ENCODE measurements around the gene ZNF423. TPM values are rescaled to one million over a fixed set of nuclear protein-coding genes. Genes with fewer than 3 reads are reported as not detected.

Gene ZNF423
- total RNA-seq, 1 donor, result 0.81 TPM

DNA sequence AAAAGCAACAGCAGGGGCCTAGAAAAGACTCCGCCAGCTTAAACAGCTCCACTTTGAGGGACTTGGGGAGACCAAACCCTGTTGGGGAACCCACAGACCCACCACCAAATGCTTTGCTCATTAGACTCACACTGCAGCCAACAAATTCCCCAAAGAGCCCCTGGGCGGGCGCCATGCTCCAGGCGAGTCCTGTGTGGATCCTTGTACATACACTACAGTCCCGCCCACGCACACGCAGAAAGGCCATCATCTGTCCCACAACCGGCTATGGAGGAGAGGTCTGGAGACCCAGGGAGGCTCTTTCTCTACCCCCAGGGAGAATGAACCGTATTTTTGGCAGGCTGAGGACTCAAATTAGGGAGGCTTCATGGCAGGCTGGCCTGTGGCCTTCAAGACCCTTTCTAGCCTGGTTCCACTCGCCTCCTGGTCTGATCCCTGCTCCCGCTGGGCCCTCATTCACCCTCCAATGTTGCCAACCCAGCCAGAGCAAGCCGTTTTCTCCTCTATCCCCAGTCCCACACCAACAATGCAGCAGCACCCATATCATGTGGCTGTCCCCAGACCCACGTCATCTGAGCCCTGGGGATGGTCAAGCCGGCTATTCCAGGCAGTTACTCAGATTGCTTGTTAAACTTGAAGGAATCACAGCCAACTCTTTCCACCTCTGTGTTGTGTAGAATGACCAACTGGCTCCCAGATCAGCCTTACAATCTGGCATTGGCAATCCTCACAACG, 27.2 kb downstream of the ZNF423 start:
- DNase-seq (ENCODE audit: low read depth in 2 of 3, low spot score in 2 of 3), result no peak

DNA sequence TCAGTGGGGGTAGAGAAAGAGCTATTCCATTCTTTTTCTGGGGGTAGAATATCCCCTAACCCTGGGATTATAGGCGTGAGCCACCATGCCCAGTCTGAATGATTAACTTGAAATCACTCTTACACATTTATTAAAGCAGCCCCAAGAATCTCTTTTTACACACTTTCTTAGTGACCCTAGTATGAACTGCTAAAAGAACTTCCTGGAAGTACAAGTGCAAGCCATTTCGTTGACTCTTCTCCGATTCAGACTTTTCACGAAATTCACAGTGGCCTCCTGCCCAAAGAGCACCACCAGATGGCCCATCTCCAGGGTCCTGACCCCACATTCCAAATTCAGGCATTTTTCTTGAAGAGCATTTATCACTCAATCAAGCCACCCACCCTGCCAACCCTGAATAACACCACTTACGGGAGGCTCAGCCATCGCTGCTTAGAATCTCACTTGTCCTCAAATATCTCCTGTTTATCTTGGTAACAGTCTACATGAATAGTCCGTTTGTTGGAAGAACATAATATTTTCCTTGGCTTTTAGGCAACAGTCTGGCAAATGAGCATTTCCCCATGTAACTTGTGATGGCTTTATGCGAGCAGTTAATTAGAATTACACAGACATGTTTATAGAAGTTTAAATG, 28.0 kb downstream of the ZNF423 start:
- no peak for DNase-seq (ENCODE audit: low read depth in 2 of 3, low spot score in 2 of 3)

DNA sequence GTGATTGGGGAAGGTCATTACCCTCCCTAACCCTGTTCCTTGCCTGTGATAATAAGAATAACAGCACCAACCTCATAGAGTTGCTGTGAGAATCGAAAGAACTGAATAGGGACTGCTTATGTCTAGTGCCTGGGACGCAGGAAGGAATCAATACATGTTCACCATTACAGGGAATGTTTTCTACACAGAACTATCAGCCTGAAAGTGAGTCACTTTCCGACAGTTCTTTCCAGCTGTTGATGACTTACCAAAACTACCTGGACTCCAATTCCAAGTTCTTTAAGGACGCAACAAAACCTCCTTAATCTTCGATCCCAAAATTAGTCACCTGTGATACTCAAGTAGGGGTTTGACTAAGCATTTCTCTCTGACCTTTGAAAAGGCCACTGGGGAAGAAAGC, 29.4 kb downstream of the ZNF423 start:
- DNase-seq (ENCODE audit: low read depth in 2 of 3, low spot score in 2 of 3), result no peak

DNA sequence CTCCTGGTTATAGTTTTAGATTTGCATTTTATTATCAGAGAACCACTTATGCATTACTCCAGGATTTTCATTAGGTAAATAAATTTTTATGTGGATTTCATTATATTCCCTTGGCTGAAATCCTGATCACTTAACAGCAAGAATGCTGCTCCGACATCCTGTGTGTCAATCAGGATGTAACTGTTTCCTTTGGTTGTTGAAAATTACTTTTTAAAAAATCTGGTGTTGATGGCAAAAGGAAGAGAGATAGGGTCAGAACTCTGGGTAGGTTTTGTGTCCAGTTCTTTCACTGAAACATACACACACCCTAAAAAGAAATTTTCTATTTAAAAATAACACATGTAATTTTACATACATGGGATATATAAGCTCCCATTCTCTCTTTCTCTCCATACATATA, 30.9 kb downstream of the ZNF423 start:
- no peak for DNase-seq (ENCODE audit: low read depth in 2 of 3, low spot score in 2 of 3)

DNA sequence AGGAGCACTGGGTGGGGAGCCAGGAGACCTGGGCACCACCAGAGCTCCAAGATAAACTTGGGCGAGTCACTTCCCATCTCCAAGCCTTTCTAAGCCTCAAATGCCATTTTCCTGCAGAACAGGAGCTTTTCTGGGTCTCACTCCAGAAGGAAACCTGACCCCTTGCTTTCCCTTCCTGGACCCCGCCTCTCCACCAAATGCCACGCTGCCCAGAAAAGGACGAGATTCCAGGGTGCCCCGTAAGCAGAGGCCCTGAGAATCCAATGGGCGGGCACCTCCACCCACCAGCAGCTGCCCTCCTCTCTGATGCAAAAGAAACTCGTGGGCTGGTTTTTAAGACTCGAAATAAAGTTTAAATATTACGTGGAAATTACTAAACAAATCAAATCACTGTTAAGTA, 31.3 kb downstream of the ZNF423 start:
- DNase-seq (ENCODE audit: low read depth in 2 of 3, low spot score in 2 of 3), result no peak

DNA sequence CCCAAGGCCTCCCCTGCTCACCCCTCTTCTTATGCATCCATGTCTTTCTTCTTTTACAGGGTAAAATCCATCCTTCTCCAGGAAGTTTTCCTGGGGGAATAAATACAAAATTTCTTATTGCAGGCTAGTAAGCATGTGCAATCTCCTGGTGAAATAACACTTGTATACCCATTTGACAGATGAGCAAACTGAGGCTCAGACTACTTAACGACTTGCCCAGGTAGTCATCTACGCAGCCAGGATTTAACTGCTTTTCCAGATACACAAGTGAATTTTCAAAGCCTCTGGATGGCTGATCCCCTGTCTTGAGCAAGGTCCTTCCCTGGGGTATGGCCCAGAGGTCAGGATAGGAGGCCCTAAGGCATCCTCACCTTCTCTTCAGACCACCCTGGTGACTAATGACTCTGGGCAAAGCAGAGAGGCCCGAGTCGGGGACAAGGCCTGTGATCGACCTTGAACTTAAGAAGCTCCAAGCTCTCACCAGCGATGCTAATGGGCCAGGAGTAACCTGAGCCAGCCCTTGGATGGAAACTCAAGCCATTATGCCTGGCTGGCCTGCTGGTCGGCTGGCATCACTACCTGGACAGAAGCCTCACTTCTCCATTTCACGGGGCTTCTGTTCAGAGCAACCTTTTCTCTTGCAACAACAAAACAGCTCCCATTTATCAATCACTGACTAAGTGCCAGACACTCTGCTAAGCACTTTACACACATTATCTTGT, 33.1 kb downstream of the ZNF423 start:
- DNase-seq (ENCODE audit: low read depth in 2 of 3, low spot score in 2 of 3), result no peak

DNA sequence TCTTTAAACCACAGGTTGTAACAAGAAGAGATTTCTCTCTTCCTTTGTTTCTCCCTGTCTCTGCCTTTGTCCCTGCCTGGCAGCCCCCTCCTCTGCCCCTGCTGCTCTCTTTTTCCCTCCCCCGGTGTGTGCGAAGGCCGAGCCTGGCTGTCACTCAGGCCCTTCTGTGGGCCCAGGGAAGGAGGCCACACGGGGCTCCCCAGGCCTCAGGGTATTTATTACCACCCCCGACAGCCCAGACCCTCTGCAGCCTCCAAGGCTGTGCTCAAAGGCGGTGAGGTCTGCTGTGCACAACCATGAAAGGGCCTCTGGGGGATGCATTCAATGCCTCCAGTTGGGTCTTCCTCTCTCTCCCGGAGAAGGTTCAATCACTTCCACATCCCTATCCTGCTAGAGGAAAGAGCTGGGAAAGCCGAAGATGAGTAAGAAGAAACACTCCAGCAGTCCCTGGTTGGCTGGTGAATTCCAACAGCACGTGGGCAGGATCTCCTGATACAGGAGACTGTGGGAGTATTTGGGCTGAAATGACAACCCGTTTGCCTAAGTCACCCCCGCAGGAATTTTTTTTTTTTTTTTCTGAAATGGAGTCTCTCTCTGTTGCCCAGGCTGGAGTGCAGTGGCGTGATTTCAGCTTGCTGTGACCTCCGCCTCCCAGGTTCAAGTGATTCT, 34.2 kb downstream of the ZNF423 start:
- no peak for DNase-seq (ENCODE audit: low read depth in 2 of 3, low spot score in 2 of 3)

DNA sequence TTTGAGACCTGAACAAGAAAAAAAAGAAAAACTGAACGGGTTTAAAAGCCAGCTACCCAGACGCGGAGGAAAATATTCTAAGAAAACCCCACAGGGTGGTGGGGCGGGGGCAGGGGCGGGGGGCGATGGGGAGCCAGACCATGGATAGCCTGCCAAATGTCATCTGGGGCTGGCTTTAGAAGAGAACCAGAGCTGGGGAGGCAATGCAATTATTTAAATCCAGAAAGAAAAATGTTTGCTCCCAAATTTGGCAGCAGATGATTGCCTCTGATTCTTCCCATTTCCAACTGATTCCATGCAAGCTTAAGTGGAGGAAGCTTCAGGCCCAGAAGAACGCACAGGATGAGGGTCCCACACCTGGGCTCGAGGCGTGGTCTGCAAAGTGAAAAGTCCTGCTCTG, 34.8 kb downstream of the ZNF423 start:
- DNase-seq (ENCODE audit: low read depth in 2 of 3, low spot score in 2 of 3), result no peak

DNA sequence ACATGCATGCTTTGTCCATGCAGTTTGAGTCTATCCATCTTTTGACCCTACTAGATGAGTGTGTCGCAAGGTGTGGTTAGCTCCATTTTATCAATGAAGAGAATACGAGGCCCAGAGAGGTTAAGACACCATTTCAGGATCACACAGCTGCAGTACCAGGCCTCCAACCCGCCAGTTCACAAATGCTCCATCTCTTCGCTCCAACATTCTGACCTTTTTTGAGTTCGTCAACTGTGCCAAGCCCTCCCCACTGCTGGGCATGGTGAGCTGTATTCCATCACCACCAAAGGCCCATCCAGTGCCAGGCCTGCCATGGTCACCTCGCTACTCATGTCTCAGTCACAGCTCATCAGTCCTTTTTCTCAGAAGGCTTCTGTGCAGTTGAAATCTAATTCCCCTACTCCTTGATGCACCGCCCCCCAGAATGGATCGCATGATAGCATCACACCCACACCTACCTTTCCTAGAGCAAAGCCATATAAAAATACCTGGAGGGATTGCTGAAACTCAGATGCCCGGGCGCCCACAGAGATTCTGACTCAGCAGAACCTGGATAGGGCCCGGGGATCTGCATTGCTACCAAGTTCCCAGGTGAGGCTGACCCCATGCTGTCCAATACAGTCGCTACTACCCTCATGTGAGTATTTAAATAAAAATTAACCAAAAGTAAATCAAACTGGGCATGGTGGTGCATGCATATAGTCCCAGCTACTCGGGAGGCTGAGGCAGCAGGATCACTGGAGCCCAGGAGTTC, 38.0 kb downstream of the ZNF423 start:
- no peak for DNase-seq (ENCODE audit: low read depth in 2 of 3, low spot score in 2 of 3)

DNA sequence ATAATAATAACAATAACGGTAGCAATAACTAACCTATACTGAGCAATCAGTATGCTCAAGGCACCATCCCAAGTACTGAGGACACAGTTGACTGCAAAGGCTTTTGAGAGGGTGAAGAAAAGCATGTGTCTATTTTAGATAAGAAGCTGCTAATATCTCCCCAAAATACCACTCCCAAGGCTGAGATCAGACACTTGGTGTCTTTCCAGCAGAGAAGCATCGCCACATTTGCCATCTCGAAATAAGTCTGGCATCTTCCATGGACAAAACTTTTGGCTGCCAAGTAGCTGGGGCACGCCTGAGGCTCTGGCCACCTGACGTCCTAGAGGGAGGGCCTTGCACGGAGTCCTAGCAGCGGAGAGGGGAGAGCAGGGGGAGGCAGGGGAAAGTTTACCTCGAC, 39.0 kb downstream of the ZNF423 start:
- DNase-seq (ENCODE audit: low read depth in 2 of 3, low spot score in 2 of 3), result no peak

DNA sequence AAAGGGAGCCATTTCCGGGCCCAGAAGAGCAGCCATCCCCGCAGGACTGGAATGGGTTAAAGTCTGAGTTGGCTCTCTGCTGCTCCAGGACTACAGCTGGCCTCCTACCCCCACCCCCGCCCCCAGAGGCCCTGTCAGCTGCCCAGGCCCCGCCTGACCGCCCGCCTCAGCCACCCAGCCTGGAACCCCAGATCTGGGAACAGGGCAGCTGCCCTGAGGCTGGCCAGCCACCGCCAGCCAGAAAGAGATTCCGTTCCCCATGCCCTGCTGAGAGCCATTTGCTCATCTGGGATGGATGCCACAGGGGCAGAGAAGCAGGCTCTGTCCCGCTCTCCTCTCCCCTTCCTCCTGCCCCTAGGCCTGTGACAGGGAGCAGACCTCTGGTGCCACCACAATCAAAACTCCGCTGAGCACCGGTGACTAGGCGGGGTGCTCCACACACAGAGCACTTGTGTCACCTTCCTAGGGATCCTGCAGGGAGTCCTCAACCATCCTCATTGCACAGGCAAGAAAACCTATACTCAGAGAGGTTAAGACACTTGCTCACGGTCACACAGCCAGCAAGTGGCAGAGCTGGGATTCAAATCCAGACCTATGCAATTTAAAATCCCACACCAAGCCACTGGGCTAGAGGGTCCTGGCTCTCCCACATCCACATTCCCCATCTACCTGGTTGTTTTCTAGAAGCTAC, 44.1 kb downstream of the ZNF423 start:
- no peak for DNase-seq (ENCODE audit: low read depth in 2 of 3, low spot score in 2 of 3)

DNA sequence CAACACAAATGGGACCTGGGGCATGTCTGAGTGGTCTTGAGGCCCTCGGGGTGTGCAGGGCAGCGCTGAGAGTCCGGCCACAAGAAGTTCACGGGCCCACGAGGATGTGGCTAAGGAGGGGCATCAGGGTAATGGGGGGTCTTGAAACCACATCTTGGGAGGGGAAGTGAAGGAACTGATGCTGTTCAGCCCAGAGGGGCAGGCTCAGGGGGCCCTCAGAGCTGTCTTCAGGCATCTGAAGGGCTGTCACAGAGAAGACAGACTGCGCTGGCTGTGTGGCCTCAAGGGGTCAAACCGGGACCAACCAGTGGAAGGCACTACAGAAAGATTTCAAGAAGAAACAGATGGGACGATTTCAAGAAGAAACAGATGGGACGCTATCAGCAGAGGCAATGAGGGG, 45.1 kb downstream of the ZNF423 start:
- no peak for DNase-seq (ENCODE audit: low read depth in 2 of 3, low spot score in 2 of 3)

DNA sequence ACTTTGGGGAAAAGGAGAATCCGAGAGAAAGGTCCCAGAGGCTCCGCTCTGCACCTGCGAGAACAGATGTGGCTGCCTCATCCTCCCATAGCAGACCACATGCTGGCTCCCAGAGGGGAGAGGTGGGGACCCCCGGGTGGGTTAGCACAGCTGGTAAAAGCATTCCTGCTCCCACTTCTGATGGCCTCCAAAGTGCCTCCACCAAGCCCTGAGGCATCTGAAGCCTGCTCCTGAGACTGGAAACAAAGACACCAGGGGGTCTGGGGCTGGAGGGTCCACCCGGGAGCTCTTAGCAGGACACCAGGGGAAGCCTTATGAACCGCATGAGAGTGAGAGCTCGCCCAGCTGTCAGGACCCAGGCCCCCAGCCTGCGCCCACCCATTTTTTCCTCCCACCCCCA, 46.4 kb downstream of the ZNF423 start:
- no peak for DNase-seq (ENCODE audit: low read depth in 2 of 3, low spot score in 2 of 3)

DNA sequence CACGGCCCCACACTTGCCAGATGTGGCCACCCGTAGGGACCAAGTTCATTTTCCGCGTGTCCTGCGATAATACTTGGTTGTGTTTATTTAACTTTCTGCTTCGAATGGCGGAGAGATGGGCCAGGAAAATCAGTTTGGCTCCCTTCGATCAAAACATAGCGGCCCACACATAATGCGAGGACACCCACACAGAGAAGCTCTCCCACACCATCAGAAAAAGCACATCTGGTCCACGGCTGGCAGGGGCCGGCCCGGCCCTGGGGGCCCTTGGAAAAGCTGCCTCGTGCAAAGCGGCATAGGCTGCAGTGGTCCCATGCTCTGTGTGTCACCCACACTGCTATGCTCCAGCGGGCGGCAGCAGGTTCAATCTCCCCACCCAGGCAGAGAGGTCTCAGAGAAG, 46.9 kb downstream of the ZNF423 start:
- DNase-seq (ENCODE audit: low read depth in 2 of 3, low spot score in 2 of 3), result no peak

DNA sequence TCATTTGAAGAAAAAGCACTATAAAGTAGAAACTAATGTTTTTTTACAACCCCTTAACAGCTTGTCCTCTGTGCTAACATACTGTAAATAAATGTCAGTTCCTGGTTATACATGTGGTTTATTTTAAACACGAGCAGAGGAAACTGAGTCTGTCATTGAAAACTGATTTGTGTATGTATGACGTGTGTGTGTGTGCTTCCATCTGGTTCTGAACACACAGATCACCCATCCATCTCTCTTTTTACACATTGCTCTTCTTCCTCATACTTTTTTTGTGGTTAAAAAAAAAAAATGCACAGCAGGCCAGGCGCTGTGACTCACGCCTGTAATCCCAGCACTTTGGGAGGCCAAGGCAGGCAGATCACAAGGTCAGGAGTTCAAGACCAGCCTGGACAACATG, 49.5 kb downstream of the ZNF423 start:
- peak in 2 of 3 donors; percentile 18 to 43 for DNase-seq (ENCODE audit: low read depth in 2 of 3, low spot score in 2 of 3)

DNA sequence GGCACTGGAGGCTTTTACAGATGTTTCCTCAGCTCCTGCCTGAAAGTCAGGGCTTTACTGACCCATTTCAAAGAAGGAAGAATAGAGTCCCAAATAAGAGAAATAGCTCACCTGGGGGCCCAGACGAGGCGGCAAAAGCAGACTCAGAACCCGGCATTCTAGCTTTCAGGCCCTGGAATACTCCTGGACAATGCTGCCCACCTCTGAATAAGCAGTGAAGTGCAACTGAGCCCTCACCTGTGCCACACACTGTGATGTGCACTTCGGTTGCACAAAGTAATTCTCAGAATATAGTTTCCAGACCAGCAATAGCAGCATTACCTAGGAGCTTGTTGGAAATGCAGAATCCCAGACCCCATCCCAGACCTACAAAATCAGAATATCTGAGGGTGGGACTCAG, 54.6 kb downstream of the ZNF423 start:
- no peak for DNase-seq (ENCODE audit: low read depth in 2 of 3, low spot score in 2 of 3)

DNA sequence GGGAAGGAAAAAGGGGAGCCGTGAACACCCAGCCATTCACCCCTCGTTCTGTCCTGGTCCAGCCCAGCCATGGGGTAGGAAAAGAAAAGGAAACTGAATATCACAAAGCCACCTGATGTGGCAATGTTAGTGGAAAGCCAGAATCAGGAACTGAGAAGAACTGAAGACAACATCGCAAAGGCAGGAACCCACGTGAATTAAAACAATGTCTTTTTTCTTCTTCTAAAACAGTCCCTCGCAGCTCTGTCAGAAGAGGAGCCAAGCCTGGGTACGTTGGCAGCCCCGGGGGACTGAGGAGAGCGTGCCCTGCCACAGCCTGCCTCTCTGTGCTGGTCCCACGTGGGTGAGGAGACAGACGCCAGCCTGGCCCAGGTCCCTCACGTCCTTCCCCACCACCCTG, 55.0 kb downstream of the ZNF423 start:
- no peak for DNase-seq (ENCODE audit: low read depth in 2 of 3, low spot score in 2 of 3)

DNA sequence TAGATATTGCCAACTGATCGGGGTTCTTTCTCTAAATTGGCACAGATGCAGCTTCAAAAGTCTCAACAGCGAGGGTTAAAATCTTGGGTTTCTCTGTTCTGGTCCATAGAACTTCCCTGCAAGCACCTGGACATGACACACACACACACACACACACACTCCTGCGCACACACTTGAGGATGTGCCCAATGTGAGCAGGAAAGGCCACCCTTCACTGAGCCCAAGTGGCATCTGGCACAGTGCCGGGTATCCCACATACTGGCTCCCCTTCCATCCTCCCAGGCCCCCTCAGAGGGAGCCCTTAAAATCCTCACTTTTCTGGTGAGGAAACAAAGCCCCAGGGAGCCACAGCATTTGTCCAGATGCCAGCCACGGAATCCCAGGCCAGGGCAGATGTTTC, 55.5 kb downstream of the ZNF423 start:
- no peak for DNase-seq (ENCODE audit: low read depth in 2 of 3, low spot score in 2 of 3)

DNA sequence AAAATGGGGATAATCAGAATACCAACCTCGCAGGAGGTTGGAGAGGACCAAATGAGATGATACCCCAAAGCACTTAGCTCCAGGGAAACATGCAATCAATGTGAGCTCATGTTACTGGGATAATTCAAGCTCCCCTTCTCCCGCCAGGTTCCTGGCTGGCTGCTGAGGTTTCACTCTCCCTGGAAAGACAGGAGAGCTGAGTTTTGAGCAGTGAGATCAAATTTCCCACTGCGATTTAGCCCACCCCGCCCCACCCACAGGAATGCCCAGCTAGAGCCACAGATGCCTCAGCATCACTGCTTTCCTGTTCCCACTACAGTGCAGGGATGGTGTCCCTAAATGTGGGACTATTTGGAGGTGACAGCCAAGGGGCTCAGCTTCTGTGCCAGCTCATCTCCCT, 56.7 kb downstream of the ZNF423 start:
- no peak for DNase-seq (ENCODE audit: low read depth in 2 of 3, low spot score in 2 of 3)

DNA sequence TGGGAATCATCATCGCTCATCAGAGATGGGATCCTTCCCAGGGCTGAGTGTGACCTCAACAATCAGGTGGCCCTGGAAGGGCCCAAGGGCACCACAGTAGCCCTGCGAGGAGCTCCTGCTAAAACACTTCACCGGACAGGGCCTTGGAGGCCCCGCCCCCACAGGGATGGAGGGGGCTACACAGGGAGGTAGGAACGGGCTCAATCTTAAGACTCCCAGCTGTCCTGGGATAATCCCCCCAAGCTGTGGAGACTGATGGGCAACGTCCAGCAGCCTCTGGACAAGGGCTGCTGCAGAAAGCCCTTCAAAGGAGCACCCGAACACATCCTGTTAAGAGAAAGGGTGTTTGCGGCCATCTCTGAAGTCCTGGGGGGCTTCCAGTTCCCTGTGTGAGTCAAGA, 60.4 kb downstream of the ZNF423 start:
- DNase-seq (ENCODE audit: low read depth in 2 of 3, low spot score in 2 of 3), result no peak

Data from hematopoietic multipotent progenitor cell (in vitro differentiated cells).